Measurements from ENCODE around the gene LGMN.

- TF ChIP-seq CTCF (conservative IDR thresholded peaks at IDR 0.05 in 1 of 2, IDR thresholded peaks at IDR 0.05 in 1 of 2; ENCODE audit: low read depth in 1 of 2, low read length in 2 of 2): peak; percentile 87
- TF ChIP-seq EZH2 (IDR thresholded peaks at IDR 0.05; ENCODE audit: low read length, missing control alignments): no peak
Observed at GRCh38 chr14:92686900-92687427, 61.5 kb downstream of the LGMN start.
